ENCODE data around the gene CCDC40.
A peak's percentile ranks its signal among the peaks of the same experiment; 100 is the strongest.

CCDC40 gene

DNA sequence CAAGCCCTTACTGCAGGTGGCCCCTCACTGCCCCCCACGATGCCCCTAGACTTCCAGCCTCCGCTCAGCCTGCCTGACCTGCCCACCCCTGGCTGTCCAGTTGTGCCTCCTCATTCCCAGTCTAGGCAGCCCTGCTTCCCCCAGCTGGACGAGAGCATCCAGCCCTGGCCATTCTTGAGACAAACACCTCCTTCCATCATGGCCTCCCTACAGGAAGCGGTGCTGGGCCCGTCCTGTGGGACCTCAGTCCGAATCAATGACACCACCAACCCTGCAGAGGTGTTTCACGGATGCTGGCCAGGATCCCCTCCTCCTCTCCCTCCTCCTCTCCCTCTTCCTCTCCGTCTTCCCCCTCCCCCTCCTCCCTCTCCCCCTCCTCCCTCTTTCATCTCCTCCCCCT is 28.3 kb downstream of the CCDC40 start:
- Histone ChIP-seq H3K9me3 (no peaks in the 10 kb centered on the region), H3K27ac (no peak overlapping the region), H4K20me1 (no peaks in the 10 kb centered on the region), H3K36me3 (no peaks in the 10 kb centered on the region), H3K4me1 (no peaks in the 10 kb centered on the region), H3K27me3 (no peaks in the 10 kb centered on the region), H3K4me2 (no peak overlapping the region), H3K9ac (no peak overlapping the region), H3K4me3 (no peak overlapping the region)
- TF ChIP-seq Cebpa-rat (IDR thresholded peaks at IDR 0.05): no peak

DNA sequence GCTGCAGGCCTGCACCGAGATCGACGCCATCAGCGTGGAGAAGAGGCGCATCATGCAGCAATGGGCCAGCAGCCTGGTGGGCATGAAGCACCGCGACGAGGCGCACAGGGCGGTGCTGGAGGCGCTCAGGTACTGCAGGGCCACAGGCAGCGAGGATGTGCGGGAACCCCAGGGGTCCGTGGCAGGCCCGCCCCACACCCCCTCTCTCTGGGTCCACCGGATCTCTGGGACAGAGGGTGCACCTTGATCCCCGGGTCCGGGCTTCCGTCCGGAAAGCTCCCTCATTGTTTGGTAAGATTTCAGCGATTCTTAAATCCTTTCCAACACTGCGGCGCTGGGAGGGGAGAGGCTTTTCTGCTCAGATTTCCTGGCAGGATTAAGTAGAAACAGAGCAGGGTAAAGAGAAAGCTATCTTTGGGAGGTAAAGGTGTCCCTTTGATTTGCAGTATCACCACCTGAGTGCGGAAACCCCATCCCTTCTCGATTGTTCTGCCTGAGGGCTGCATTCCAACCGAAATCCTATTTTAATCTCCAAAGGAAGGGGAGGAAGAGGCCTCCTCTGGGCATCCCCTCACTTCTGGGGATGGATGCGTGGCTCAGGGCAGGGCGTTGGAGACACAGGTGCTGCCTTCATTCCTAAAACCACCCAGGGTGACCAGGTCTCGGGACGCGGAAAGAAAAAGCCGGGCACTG is 29.2 kb downstream of the CCDC40 start:
- no peak overlapping the region for H3K27ac ChIP-seq

DNA sequence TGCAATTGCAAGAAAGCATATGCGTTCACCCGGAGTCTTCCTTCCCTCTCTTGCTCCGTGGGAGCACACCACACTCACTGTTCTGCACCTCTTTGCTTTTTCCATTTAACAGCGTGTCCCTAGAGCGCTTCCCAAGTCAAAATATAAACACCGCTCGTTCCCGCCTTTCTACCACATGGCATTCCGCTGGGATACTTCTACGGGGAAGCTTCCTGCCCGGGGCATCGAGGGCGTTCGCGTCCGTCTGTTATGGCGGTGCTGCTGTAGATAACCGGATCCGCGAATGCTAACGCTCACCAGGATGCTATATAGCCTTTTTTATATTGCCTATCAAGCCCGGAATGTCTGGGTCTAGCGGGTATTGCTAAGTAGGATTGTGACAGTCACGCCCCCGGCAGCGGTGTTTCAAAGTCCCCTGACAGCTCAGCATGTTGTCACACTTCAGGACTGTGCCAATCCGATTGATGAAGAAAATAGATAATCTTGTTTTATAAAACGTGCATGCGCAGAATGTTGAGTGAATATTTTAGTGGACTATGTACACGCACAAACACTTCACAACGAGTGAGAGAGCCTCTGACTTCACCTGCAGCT is 31.0 kb downstream of the CCDC40 start:
- Histone ChIP-seq H3K27me3 (no peaks in the 10 kb centered on the region), H3K9ac (no peak overlapping the region), H3K27ac (no peak overlapping the region), H3K4me3 (no peak overlapping the region), H3K4me2 (no peak overlapping the region), H3K9me3 (no peaks in the 10 kb centered on the region), H4K20me1 (no peaks in the 10 kb centered on the region), H3K4me1 (peaks cover 14% of the 10 kb centered on the region), H3K36me3 (no peaks in the 10 kb centered on the region)
- no peak for TF ChIP-seq Cebpa-rat (IDR thresholded peaks at IDR 0.05)

More for the DNA sequence above, 29.2 kb downstream of the CCDC40 start:
- H3K4me3 ChIP-seq: no peak overlapping the region
- H3K4me2 ChIP-seq: no peak overlapping the region
- no peak for TF ChIP-seq Cebpa-rat (IDR thresholded peaks at IDR 0.05)
- H3K27me3 ChIP-seq: no peaks in the 10 kb centered on the region
- H3K9ac ChIP-seq: no peak overlapping the region
- no peaks in the 10 kb centered on the region for H3K36me3 ChIP-seq
- no peaks in the 10 kb centered on the region for H4K20me1 ChIP-seq
- H3K4me1 ChIP-seq: no peaks in the 10 kb centered on the region
- H3K9me3 ChIP-seq: no peaks in the 10 kb centered on the region

DNA sequence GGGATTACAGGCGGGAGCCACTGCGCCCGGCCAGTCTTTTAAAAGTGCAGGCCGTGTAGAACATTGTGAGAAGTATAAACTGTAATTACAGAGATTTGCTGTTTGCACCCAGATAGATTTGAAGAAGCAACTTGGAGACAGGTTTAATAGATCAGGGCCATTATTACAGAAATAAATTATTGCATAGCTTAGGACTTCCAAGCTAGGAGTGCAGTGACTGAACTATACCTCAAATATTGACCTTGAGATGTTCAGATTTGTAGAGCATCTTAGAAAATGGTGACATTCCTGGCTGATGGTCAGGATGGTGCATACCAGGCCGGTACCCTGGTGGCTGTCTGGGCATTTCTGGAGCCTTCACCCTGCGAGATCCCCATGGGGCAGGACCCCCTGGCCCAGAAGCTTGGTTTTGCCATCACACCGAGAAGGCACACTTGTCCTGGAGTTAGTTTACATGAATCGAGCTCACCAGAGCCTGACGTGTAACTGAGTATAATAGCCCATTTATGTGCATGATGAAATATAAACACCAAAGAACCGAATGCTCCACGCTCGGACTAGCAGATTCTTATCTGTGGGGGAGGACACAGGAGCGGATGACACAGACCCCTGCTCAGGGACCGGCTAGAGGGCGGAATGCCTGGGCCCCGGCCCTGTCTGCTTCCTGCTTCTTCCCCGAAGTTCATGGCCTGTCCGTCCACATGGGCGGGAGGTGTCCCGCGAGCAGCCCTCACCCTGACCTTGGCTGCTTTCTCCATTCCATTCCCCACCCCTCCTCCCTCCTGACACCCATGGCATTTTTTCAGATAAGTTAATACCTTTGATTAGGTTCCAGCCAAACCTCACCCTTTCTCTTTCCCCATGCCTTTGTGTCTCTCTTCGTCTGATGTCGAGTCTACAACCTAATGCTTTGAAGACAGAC is 32.1 kb downstream of the CCDC40 start:
- H3K4me2 ChIP-seq: no peak overlapping the region
- no peak overlapping the region for H3K4me3 ChIP-seq
- no peaks in the 10 kb centered on the region for H3K27me3 ChIP-seq
- H3K27ac ChIP-seq: no peak overlapping the region
- H3K9me3 ChIP-seq: no peaks in the 10 kb centered on the region
- H4K20me1 ChIP-seq: no peaks in the 10 kb centered on the region
- H3K9ac ChIP-seq: no peak overlapping the region
- no peak for TF ChIP-seq Cebpa-rat (IDR thresholded peaks at IDR 0.05)
- peaks cover 19% of the 10 kb centered on the region for H3K4me1 ChIP-seq
- no peaks in the 10 kb centered on the region for H3K36me3 ChIP-seq

DNA sequence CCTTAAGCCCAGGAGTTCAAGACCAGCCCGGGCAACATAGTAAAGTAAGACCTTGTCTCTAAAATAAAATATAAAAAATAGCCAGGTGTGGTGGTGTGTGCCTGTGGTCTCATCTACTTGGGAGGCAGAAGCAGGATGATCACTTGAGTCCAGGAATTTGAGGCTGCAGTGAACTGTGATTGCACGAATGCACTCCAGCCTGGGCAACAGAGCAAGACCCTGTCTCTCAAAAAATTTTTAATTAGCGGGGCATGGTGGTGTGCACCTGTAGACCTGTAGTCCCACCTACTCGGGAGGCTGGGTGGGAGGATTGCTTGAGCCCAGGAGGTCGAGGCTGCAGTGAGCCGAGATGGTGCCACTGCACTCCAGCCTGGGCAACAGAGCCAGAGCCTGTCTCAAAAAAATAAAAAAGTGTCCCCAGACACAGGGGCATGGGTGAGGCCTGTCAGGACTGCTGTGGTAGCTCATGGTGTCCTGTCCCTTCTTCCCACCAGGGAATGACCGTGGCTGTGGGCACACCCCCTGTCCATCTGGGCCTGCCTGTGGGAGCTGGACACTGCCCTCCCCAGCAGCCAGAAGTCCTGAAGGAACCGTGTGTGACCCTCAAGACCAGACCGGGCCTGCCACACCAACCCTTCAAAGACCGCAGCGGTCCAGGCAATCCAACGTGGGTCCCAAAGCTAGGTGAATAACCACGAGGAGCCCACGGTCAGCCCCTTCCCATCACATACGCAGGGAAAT is 34.1 kb downstream of the CCDC40 start:
- no peaks in the 10 kb centered on the region for H3K27me3 ChIP-seq
- H3K9me3 ChIP-seq: no peaks in the 10 kb centered on the region
- TF ChIP-seq Cebpa-rat (IDR thresholded peaks at IDR 0.05): no peak
- no peaks in the 10 kb centered on the region for H4K20me1 ChIP-seq
- no peak overlapping the region for H3K27ac ChIP-seq
- H3K4me3 ChIP-seq: no peak overlapping the region
- peaks cover 23% of the 10 kb centered on the region for H3K4me1 ChIP-seq
- H3K9ac ChIP-seq: no peak overlapping the region
- H3K36me3 ChIP-seq: no peaks in the 10 kb centered on the region
- H3K4me2 ChIP-seq: no peak overlapping the region

DNA sequence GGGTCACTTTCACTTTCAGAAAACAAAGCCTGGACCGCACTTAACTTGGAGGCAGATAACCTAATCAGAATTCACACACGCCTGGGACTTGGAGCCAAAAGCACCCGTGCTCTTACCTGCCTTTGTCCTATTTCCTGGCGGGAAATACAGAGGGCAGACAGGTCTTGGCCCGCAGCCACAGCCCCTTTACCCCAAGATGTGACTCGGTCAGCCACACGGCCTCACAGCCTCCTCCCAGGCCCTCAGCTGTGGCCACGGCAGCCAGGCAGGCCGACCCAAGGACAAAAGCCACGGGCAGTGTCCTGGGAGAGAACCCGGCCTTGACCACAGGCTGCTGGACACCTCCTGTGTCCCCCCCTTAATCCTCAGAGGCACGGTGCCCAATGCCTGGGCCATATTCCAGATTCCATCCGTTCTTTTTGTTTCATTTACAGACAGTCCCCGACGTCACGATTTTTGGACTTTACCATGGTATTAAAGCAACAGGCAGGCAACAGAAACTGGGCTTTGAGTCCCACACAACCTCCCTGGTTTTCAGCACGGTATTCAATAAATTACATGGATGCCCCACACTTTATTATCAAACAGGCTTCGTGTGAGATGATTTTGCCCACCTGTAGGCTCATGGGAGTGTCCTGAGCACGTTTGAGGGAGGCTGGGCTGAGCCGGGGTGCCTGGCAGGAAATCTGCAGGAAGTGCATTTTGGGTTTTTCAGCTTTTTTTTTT is 34.8 kb downstream of the CCDC40 start:
- TF ChIP-seq Cebpa-rat (IDR thresholded peaks at IDR 0.05): no peak
- Histone ChIP-seq H3K4me1 (peaks cover 23% of the 10 kb centered on the region), H3K4me2 (peak overlapping the region; percentile 47), H3K27ac (no peak overlapping the region), H3K36me3 (no peaks in the 10 kb centered on the region), H3K9me3 (no peaks in the 10 kb centered on the region), H4K20me1 (no peaks in the 10 kb centered on the region), H3K27me3 (no peaks in the 10 kb centered on the region), H3K4me3 (no peak overlapping the region), H3K9ac (no peak overlapping the region)

DNA sequence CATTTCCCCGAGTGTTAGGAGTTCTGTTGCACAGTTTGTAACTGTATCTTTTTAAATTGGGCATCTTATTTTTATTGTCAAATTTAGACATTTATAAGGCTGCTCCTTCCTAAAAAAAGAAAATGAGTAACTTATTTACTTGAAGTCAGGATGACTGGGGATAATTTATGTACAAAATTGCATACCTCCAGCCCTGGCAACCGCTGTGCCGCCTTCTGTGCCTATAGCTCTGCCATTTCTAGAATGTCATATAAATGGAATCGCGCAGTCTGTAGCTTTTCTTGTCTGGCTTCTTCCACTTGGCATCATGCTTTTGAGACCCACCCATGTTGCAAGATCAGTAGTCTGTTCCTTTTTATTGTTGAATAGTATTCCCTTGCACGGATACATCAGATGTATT is 36.0 kb downstream of the CCDC40 start:
- Histone ChIP-seq H3K9me3 (no peaks in the 10 kb centered on the region), H3K4me1 (peaks cover 23% of the 10 kb centered on the region), H3K27me3 (no peaks in the 10 kb centered on the region), H3K9ac (no peak overlapping the region), H3K27ac (no peak overlapping the region), H3K36me3 (no peaks in the 10 kb centered on the region), H3K4me3 (no peak overlapping the region), H3K4me2 (no peak overlapping the region), H4K20me1 (no peaks in the 10 kb centered on the region)
- TF ChIP-seq Cebpa-rat (IDR thresholded peaks at IDR 0.05): no peak

DNA sequence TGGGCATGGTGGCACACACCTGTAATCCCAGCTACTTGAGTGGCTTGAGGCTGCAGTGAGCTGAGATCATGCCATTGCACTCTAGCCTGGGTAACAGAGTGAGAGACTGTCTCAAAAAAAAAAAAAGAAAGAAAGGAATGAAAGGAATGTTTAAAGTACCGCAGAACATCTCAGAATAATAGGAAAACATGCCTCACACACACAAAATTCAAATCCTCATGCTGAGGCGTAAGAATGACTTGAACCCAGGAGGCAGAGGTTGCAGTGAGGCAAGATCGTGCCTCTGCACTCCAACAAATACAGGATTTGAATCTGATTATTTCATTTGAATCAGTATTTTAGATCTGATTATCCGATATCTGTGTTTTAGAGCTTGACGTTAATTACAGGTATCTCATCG is 43.6 kb downstream of the CCDC40 start:
- Histone ChIP-seq H3K4me2 (no peak overlapping the region), H3K27me3 (no peaks in the 10 kb centered on the region), H3K9ac (no peak overlapping the region), H3K4me3 (no peak overlapping the region), H3K4me1 (peaks cover 24% of the 10 kb centered on the region), H3K9me3 (no peaks in the 10 kb centered on the region), H3K36me3 (no peaks in the 10 kb centered on the region), H3K27ac (no peak overlapping the region), H4K20me1 (no peaks in the 10 kb centered on the region)
- TF ChIP-seq Cebpa-rat (IDR thresholded peaks at IDR 0.05): no peak

DNA sequence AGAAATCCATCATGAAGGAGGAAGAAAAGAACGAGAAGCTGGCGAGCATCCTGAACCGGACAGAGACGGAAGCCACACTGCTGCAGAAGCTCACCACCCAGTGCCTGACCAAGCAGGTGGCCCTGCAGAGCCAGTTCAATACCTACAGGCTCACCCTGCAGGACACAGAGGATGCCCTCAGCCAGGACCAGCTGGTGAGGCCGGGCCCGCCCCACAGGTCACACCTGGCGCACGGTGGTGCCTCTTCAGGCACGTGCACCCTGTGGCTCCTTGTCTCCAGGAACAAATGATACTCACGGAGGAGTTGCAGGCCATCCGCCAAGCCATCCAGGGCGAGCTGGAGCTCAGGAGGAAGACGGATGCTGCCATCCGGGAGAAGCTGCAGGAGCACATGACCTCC is 45.2 kb downstream of the CCDC40 start:
- H3K36me3 ChIP-seq: no peaks in the 10 kb centered on the region
- H3K27ac ChIP-seq: no peak overlapping the region
- no peaks in the 10 kb centered on the region for H3K27me3 ChIP-seq
- H3K4me2 ChIP-seq: no peak overlapping the region
- no peak overlapping the region for H3K4me3 ChIP-seq
- no peak overlapping the region for H3K9ac ChIP-seq
- no peak for TF ChIP-seq Cebpa-rat (IDR thresholded peaks at IDR 0.05)
- H4K20me1 ChIP-seq: no peaks in the 10 kb centered on the region
- no peaks in the 10 kb centered on the region for H3K9me3 ChIP-seq
- peaks cover 34% of the 10 kb centered on the region for H3K4me1 ChIP-seq

Data from BLaER1 (cell line).